ENCODE measurements around the gene AQR.
A peak's percentile ranks its signal among the peaks of the same experiment; 100 is the strongest.

The AQR gene

GRCh38 chr15:34865531-34865930, 104.0 kb downstream of the AQR start:
- no peak for ATAC-seq
- no peaks in the 10 kb centered on the region for H3K4me1 Mint-ChIP-seq
- DNase-seq (ENCODE audit: low spot score in 2 of 2) = no peak
- H3K27ac Mint-ChIP-seq = no peak overlapping the region
- peaks cover 3% of the 10 kb centered on the region for H3K9me3 Mint-ChIP-seq
- H3K36me3 Mint-ChIP-seq = peaks cover 99% of the 10 kb centered on the region
- no peak overlapping the region for H3K4me3 Mint-ChIP-seq

- DNase-seq (ENCODE audit: low spot score in 2 of 2) (no peak), ATAC-seq (no peak)
- no peaks in the 10 kb centered on the region for H3K9me3 Mint-ChIP-seq
- no peak overlapping the region for H3K4me3 Mint-ChIP-seq
- H3K36me3 Mint-ChIP-seq = peaks cover 99% of the 10 kb centered on the region
- H3K4me1 Mint-ChIP-seq = no peaks in the 10 kb centered on the region
- H3K27ac Mint-ChIP-seq = no peak overlapping the region
Observed at GRCh38 chr15:34861214-34861613, 108.3 kb downstream of the AQR start.

- Mint-ChIP-seq H3K36me3 (peaks cover 72% of the 10 kb centered on the region), H3K9me3 (no peaks in the 10 kb centered on the region), H3K4me3 (no peak overlapping the region), H3K4me1 (no peaks in the 10 kb centered on the region), H3K27ac (no peak overlapping the region)
- ATAC-seq = no peak
- DNase-seq (ENCODE audit: low spot score in 2 of 2) = no peak
Observed at GRCh38 chr15:34855893-34856292, 113.6 kb downstream of the AQR start.

- Mint-ChIP-seq H3K4me1 (no peaks in the 10 kb centered on the region), H3K27ac (no peak overlapping the region), H3K36me3 (peaks cover 67% of the 10 kb centered on the region), H3K4me3 (no peak overlapping the region), H3K9me3 (no peaks in the 10 kb centered on the region)
- ATAC-seq = no peak
- DNase-seq (ENCODE audit: low spot score in 2 of 2) = no peak
Observed at GRCh38 chr15:34855413-34855812, 114.1 kb downstream of the AQR start.

GRCh38 chr15:34854232-34854631, 115.3 kb downstream of the AQR start:
- ATAC-seq (no peak), DNase-seq (ENCODE audit: low spot score in 2 of 2) (no peak)
- no peaks in the 10 kb centered on the region for H3K9me3 Mint-ChIP-seq
- H3K36me3 Mint-ChIP-seq = peaks cover 55% of the 10 kb centered on the region
- H3K4me3 Mint-ChIP-seq = no peak overlapping the region
- H3K4me1 Mint-ChIP-seq = no peaks in the 10 kb centered on the region
- peak overlapping the region; percentile 24 for H3K27ac Mint-ChIP-seq

- ATAC-seq (no peak), DNase-seq (ENCODE audit: low spot score in 2 of 2) (no peak)
- H3K27ac Mint-ChIP-seq = no peak overlapping the region
Observed at GRCh38 chr15:34853001-34853758, 116.4 kb downstream of the AQR start.

GRCh38 chr15:34851751-34852150, 117.8 kb downstream of the AQR start:
- H3K9me3 Mint-ChIP-seq = no peaks in the 10 kb centered on the region
- no peaks in the 10 kb centered on the region for H3K4me1 Mint-ChIP-seq
- no peak overlapping the region for H3K4me3 Mint-ChIP-seq
- ATAC-seq (no peak), DNase-seq (ENCODE audit: low spot score in 2 of 2) (no peak)
- H3K27ac Mint-ChIP-seq = no peak overlapping the region
- H3K36me3 Mint-ChIP-seq = peaks cover 30% of the 10 kb centered on the region

More at GRCh38 chr15:34853001-34853758, 116.4 kb downstream of the AQR start:
- Mint-ChIP-seq H3K4me3 (no peak overlapping the region), H3K9me3 (no peaks in the 10 kb centered on the region), H3K4me1 (no peaks in the 10 kb centered on the region), H3K36me3 (peaks cover 45% of the 10 kb centered on the region)

GRCh38 chr15:34851007-34851406, 118.5 kb downstream of the AQR start:
- no peak overlapping the region for H3K4me3 Mint-ChIP-seq
- H3K4me1 Mint-ChIP-seq = no peaks in the 10 kb centered on the region
- ATAC-seq (no peak), DNase-seq (ENCODE audit: low spot score in 2 of 2) (no peak)
- no peak overlapping the region for H3K27ac Mint-ChIP-seq
- peaks cover 23% of the 10 kb centered on the region for H3K36me3 Mint-ChIP-seq
- no peaks in the 10 kb centered on the region for H3K9me3 Mint-ChIP-seq

- Mint-ChIP-seq H3K36me3 (peaks cover 14% of the 10 kb centered on the region), H3K9me3 (no peaks in the 10 kb centered on the region), H3K27ac (no peak overlapping the region), H3K4me3 (no peak overlapping the region), H3K4me1 (no peaks in the 10 kb centered on the region)
- ATAC-seq = no peak
- DNase-seq (ENCODE audit: low spot score in 2 of 2) = no peak
Observed at GRCh38 chr15:34850121-34850520, 119.4 kb downstream of the AQR start.

- no peak for DNase-seq (ENCODE audit: low spot score in 2 of 2)
- Mint-ChIP-seq H3K27ac (no peak overlapping the region), H3K36me3 (peaks cover 7% of the 10 kb centered on the region), H3K9me3 (no peaks in the 10 kb centered on the region), H3K4me3 (no peak overlapping the region), H3K4me1 (no peaks in the 10 kb centered on the region)
- no peak for ATAC-seq
Observed at GRCh38 chr15:34849364-34849959, 120.1 kb downstream of the AQR start.

GRCh38 chr15:34847598-34847997, 121.9 kb downstream of the AQR start:
- Mint-ChIP-seq H3K27ac (no peak overlapping the region), H3K4me3 (no peak overlapping the region), H3K4me1 (no peaks in the 10 kb centered on the region), H3K9me3 (no peaks in the 10 kb centered on the region), H3K36me3 (no peaks in the 10 kb centered on the region)
- no peak for DNase-seq (ENCODE audit: low spot score in 2 of 2)
- ATAC-seq = no peak

- Mint-ChIP-seq H3K4me3 (no peak overlapping the region), H3K27ac (no peak overlapping the region), H3K9me3 (no peaks in the 10 kb centered on the region), H3K4me1 (no peaks in the 10 kb centered on the region), H3K36me3 (no peaks in the 10 kb centered on the region)
- no peak for DNase-seq (ENCODE audit: low spot score in 2 of 2)
- ATAC-seq = no peak
Observed at GRCh38 chr15:34841262-34841725, 128.2 kb downstream of the AQR start.

GRCh38 chr15:34838282-34838681, 131.3 kb downstream of the AQR start:
- DNase-seq (ENCODE audit: low spot score in 2 of 2) (no peak), ATAC-seq (no peak)
- Mint-ChIP-seq H3K4me1 (no peaks in the 10 kb centered on the region), H3K4me3 (no peak overlapping the region), H3K36me3 (no peaks in the 10 kb centered on the region), H3K27ac (no peak overlapping the region), H3K9me3 (peaks cover 6% of the 10 kb centered on the region)

- ATAC-seq (no peak), DNase-seq (ENCODE audit: low spot score in 2 of 2) (no peak)
Observed at GRCh38 chr15:34837246-34838016, 132.1 kb downstream of the AQR start.

GRCh38 chr15:34828145-34828911, 141.2 kb downstream of the AQR start:
- Mint-ChIP-seq H3K9me3 (no peaks in the 10 kb centered on the region), H3K4me1 (no peaks in the 10 kb centered on the region), H3K27ac (no peak overlapping the region), H3K4me3 (no peak overlapping the region), H3K36me3 (no peaks in the 10 kb centered on the region)
- no peak for ATAC-seq
- DNase-seq (ENCODE audit: low spot score in 2 of 2) = no peak

More at GRCh38 chr15:34837246-34838016, 132.1 kb downstream of the AQR start:
- Mint-ChIP-seq H3K4me1 (no peaks in the 10 kb centered on the region), H3K27ac (no peak overlapping the region), H3K4me3 (no peak overlapping the region), H3K36me3 (no peaks in the 10 kb centered on the region), H3K9me3 (peaks cover 6% of the 10 kb centered on the region)
